ENCODE results near the gene C4orf36. TPM values are rescaled to one million over a fixed set of nuclear protein-coding genes. Genes with fewer than 3 reads are reported as not detected.
A peak's percentile ranks its signal among the peaks of the same experiment; 100 is the strongest.

Gene C4orf36
- total RNA-seq, 1 donor from 2014 or later = not detected

GRCh38 chr4:86910820-86911684 is 18.8 kb upstream of the C4orf36 start:
- H3K9me3 ChIP-seq (ENCODE audit: insufficient read depth, low read depth, low read length) = no peaks in the 10 kb centered on the region
- H3K4me2 ChIP-seq (ENCODE audit: low read length) = no peak overlapping the region
- no peak overlapping the region for H2AFZ ChIP-seq (ENCODE audit: low read depth, low read length)
- no peak overlapping the region for H3K27ac ChIP-seq (ENCODE audit: low read depth, low read length)
- H3K27me3 ChIP-seq (ENCODE audit: insufficient read depth, low read length) = no peaks in the 10 kb centered on the region
- no peak overlapping the region for H3K4me3 ChIP-seq (ENCODE audit: insufficient read depth, low read depth, low read length)
- H3K36me3 ChIP-seq (ENCODE audit: insufficient read depth, low read length) = no peaks in the 10 kb centered on the region
- no peak overlapping the region for H3K27ac Mint-ChIP-seq (ENCODE audit: unreplicated experiment)
- TF ChIP-seq EZH2 (IDR thresholded peaks at IDR 0.05; ENCODE audit: insufficient read depth, low read length) = no peak
- TF ChIP-seq, protein P1, sequence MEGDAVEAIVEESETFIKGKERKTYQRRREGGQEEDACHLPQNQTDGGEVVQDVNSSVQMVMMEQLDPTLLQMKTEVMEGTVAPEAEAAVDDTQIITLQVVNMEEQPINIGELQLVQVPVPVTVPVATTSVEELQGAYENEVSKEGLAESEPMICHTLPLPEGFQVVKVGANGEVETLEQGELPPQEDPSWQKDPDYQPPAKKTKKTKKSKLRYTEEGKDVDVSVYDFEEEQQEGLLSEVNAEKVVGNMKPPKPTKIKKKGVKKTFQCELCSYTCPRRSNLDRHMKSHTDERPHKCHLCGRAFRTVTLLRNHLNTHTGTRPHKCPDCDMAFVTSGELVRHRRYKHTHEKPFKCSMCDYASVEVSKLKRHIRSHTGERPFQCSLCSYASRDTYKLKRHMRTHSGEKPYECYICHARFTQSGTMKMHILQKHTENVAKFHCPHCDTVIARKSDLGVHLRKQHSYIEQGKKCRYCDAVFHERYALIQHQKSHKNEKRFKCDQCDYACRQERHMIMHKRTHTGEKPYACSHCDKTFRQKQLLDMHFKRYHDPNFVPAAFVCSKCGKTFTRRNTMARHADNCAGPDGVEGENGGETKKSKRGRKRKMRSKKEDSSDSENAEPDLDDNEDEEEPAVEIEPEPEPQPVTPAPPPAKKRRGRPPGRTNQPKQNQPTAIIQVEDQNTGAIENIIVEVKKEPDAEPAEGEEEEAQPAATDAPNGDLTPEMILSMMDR (IDR thresholded peaks at IDR 0.05; ENCODE audit: insufficient read depth, low read depth, low read length) = no peak
- FAIRE-seq (no peak), DNase-seq (ENCODE audit: low read depth) (peak; percentile 25)
- peaks cover 4% of the 10 kb centered on the region for H3K4me1 Mint-ChIP-seq (ENCODE audit: low read depth, unreplicated experiment)
- H4K20me1 ChIP-seq (ENCODE audit: insufficient read depth, low read length) = no peaks in the 10 kb centered on the region
- no peaks in the 10 kb centered on the region for H3K9me3 Mint-ChIP-seq (ENCODE audit: unreplicated experiment)
- H3K4me3 Mint-ChIP-seq (ENCODE audit: unreplicated experiment) = no peak overlapping the region
- H3K27me3 Mint-ChIP-seq (ENCODE audit: low read depth, unreplicated experiment) = no peaks in the 10 kb centered on the region
- no peak overlapping the region for H3K9ac ChIP-seq (ENCODE audit: low read length)
- peaks cover 4% of the 10 kb centered on the region for H3K36me3 Mint-ChIP-seq (ENCODE audit: low read depth, unreplicated experiment)
- H3K79me2 ChIP-seq (ENCODE audit: insufficient read depth, low read length) = no peaks in the 10 kb centered on the region
- no peaks in the 10 kb centered on the region for H3K4me1 ChIP-seq (ENCODE audit: insufficient read depth, low read length)

DNA sequence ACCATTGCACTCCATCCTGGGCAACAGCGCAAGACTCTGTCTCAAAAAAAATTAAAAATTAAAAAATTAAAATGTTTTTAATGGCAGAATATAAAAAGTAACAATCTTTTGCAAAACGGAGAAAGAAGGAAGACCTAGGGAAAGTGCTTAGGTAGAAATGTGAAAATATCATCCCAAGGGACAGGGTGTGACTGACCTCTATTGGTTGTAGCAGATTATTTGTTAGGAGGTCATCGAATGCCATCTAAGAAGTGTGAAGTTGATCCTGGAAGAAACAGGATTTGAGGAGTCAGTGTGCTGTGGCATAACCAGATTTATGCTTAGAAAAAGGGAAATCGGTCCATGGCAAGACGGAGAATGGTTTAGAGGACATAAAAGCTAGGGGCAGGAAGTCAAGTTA is 18.1 kb upstream of the C4orf36 start:
- Mint-ChIP-seq H3K4me3 (ENCODE audit: unreplicated experiment) (no peak overlapping the region), H3K4me1 (ENCODE audit: low read depth, unreplicated experiment) (peaks cover 4% of the 10 kb centered on the region), H3K27me3 (ENCODE audit: low read depth, unreplicated experiment) (no peaks in the 10 kb centered on the region), H3K9me3 (ENCODE audit: unreplicated experiment) (no peaks in the 10 kb centered on the region), H3K27ac (ENCODE audit: unreplicated experiment) (no peak overlapping the region), H3K36me3 (ENCODE audit: low read depth, unreplicated experiment) (peaks cover 4% of the 10 kb centered on the region)
- Histone ChIP-seq H3K79me2 (ENCODE audit: insufficient read depth, low read length) (no peaks in the 10 kb centered on the region), H3K4me3 (ENCODE audit: insufficient read depth, low read depth, low read length) (no peak overlapping the region), H3K4me2 (ENCODE audit: low read length) (no peak overlapping the region), H3K36me3 (ENCODE audit: insufficient read depth, low read length) (no peaks in the 10 kb centered on the region), H3K4me1 (ENCODE audit: insufficient read depth, low read length) (no peaks in the 10 kb centered on the region), H3K9ac (ENCODE audit: low read length) (no peak overlapping the region), H3K27ac (ENCODE audit: low read depth, low read length) (no peak overlapping the region), H3K27me3 (ENCODE audit: insufficient read depth, low read length) (no peaks in the 10 kb centered on the region), H2AFZ (ENCODE audit: low read depth, low read length) (no peak overlapping the region), H4K20me1 (ENCODE audit: insufficient read depth, low read length) (no peaks in the 10 kb centered on the region), H3K9me3 (ENCODE audit: insufficient read depth, low read depth, low read length) (no peaks in the 10 kb centered on the region)
- no peak for TF ChIP-seq EZH2 (IDR thresholded peaks at IDR 0.05; ENCODE audit: insufficient read depth, low read length)
- TF ChIP-seq, protein P1 (IDR thresholded peaks at IDR 0.05; ENCODE audit: insufficient read depth, low read depth, low read length) = no peak
- no peak for DNase-seq (ENCODE audit: low read depth)
- FAIRE-seq = no peak

Data from astrocyte (in vitro differentiated cells and primary cell).